ENCODE measurements around the gene PCSK5. TPM values are rescaled to one million over a fixed set of nuclear protein-coding genes. Genes with fewer than 3 reads are reported as not detected.

The PCSK5 gene
- polyA plus RNA-seq, 1 donor (not counting 4 experiments of a cell fraction or from before 2014, with no cell fraction given): 1.9 TPM

DNA sequence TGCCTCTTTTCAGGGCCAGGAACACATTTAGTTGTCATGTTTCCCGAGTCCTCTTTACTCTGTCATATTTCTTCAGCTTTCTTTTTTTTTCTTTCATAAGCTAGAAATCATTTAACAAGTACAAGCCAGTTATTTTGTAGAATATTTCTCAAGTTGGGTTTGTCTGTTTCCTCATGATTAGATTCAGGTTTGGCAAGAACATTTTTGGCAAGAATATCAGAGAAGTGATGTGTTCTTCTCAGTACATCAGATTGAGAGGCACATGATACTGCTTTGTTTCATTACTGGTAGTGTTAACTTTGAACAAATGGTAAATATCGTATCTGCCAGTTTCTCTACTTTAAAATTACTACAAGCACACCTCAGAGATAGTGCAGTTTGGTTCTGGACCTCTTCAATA, 45.1 kb downstream of the PCSK5 start:
- Histone ChIP-seq H3K4me1 (ENCODE audit: control insufficient read depth, extremely low read depth, insufficient read depth, low read length) (peaks cover 6% of the 10 kb centered on the region), H3K9me3 (ENCODE audit: control insufficient read depth, low read depth, low read length) (no peaks in the 10 kb centered on the region), H3K27ac (ENCODE audit: control insufficient read depth, insufficient read depth, low read length) (no peak overlapping the region), H2AFZ (ENCODE audit: control insufficient read depth, low read length) (no peak overlapping the region), H3K4me3 (ENCODE audit: control insufficient read depth in 2 of 3, extremely low read depth in 1 of 3, insufficient read depth in 2 of 3, low read depth in 1 of 3, low read length in 3 of 3) (no peak overlapping the region), H3K79me2 (ENCODE audit: control insufficient read depth, insufficient read depth, low read length) (no peaks in the 10 kb centered on the region), H3K4me2 (ENCODE audit: control insufficient read depth, extremely low read depth, insufficient read depth, low read depth, low read length) (no peak overlapping the region), H3K9me1 (ENCODE audit: control insufficient read depth, extremely low read depth, insufficient read depth, low read length) (no peaks in the 10 kb centered on the region), H3K9ac (ENCODE audit: control insufficient read depth, extremely low read depth, insufficient read depth, low read length) (no peak overlapping the region), H4K20me1 (ENCODE audit: control insufficient read depth, extremely low read depth, insufficient read depth, low read length) (no peaks in the 10 kb centered on the region), H3K27me3 (ENCODE audit: control insufficient read depth, extremely low read depth, insufficient read depth, low read length) (no peaks in the 10 kb centered on the region), H3K36me3 (ENCODE audit: control insufficient read depth in 2 of 2, extremely low read depth in 1 of 2, insufficient read depth in 2 of 2, low read length in 2 of 2) (no peaks in the 10 kb centered on the region)
- FAIRE-seq (no peak), DNase-seq (ENCODE audit: low read depth, low spot score) (no peak)
- dilution Hi-C loops (cut with MboI; ENCODE audit: extremely low pct_ligation_motif_present, low sequenced_read_pairs): no loop called here
- TF ChIP-seq, protein P1, sequence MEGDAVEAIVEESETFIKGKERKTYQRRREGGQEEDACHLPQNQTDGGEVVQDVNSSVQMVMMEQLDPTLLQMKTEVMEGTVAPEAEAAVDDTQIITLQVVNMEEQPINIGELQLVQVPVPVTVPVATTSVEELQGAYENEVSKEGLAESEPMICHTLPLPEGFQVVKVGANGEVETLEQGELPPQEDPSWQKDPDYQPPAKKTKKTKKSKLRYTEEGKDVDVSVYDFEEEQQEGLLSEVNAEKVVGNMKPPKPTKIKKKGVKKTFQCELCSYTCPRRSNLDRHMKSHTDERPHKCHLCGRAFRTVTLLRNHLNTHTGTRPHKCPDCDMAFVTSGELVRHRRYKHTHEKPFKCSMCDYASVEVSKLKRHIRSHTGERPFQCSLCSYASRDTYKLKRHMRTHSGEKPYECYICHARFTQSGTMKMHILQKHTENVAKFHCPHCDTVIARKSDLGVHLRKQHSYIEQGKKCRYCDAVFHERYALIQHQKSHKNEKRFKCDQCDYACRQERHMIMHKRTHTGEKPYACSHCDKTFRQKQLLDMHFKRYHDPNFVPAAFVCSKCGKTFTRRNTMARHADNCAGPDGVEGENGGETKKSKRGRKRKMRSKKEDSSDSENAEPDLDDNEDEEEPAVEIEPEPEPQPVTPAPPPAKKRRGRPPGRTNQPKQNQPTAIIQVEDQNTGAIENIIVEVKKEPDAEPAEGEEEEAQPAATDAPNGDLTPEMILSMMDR (optimal IDR thresholded peaks at IDR 0.05 in 1 of 3, IDR thresholded peaks at IDR 0.05 in 1 of 3, conservative IDR thresholded peaks at IDR 0.05 in 1 of 3; ENCODE audit: extremely low read depth in 1 of 3, insufficient read depth in 2 of 3, low read length in 3 of 3): no peak
- TF ChIP-seq EZH2 (IDR thresholded peaks at IDR 0.05; ENCODE audit: low read length): no peak

DNA sequence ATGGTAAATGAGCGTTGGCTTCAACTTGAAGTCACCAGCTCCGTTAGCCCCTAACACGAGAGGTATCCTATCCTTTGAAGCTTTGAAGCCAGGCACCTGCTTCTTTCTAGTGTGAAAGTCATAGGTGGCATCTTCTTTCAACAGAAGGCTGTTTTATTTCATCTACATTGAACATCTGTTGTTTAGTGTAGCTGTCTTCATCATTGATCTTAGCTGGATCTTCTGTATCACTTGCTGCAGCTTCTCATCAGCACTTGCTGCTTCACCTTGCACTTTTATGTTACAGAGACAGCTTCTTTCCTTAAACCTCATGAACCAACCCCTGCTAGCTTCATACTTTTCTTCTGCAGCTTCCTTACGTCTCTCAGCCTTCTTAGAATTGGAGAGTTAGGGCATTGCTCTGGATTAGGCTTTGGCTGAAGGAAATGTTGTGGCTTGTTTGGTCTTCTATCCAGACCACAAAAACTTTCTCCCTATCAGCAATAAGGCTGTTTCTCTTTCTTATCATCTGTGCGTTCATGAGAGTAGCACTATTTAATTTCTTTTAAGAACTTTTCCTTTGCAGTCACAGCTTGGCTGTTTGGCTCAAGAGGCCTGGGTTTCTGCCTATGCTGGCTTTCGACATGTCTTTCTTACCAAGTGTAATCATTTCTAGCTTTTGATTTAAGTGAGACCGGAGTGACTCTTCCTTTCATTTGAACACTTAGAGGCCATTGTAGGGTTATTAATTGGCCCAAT, 47.2 kb downstream of the PCSK5 start:
- no peak overlapping the region for H3K27ac ChIP-seq (ENCODE audit: control insufficient read depth, insufficient read depth, low read length)
- no peak for FAIRE-seq
- H3K4me3 ChIP-seq (ENCODE audit: control insufficient read depth in 2 of 3, extremely low read depth in 1 of 3, insufficient read depth in 2 of 3, low read depth in 1 of 3, low read length in 3 of 3): no peak overlapping the region
- no peaks in the 10 kb centered on the region for H3K27me3 ChIP-seq (ENCODE audit: control insufficient read depth, extremely low read depth, insufficient read depth, low read length)
- H3K36me3 ChIP-seq (ENCODE audit: control insufficient read depth in 2 of 2, extremely low read depth in 1 of 2, insufficient read depth in 2 of 2, low read length in 2 of 2): no peaks in the 10 kb centered on the region
- no peak for TF ChIP-seq EZH2 (IDR thresholded peaks at IDR 0.05; ENCODE audit: low read length)
- no peaks in the 10 kb centered on the region for H3K9me1 ChIP-seq (ENCODE audit: control insufficient read depth, extremely low read depth, insufficient read depth, low read length)
- H3K9ac ChIP-seq (ENCODE audit: control insufficient read depth, extremely low read depth, insufficient read depth, low read length): no peak overlapping the region
- no peaks in the 10 kb centered on the region for H4K20me1 ChIP-seq (ENCODE audit: control insufficient read depth, extremely low read depth, insufficient read depth, low read length)
- no peak for DNase-seq (ENCODE audit: low read depth, low spot score)
- no peaks in the 10 kb centered on the region for H3K9me3 ChIP-seq (ENCODE audit: control insufficient read depth, low read depth, low read length)
- dilution Hi-C loops (cut with MboI; ENCODE audit: extremely low pct_ligation_motif_present, low sequenced_read_pairs): no loop called here
- H3K79me2 ChIP-seq (ENCODE audit: control insufficient read depth, insufficient read depth, low read length): no peaks in the 10 kb centered on the region
- no peak overlapping the region for H3K4me2 ChIP-seq (ENCODE audit: control insufficient read depth, extremely low read depth, insufficient read depth, low read depth, low read length)
- H2AFZ ChIP-seq (ENCODE audit: control insufficient read depth, low read length): no peak overlapping the region
- H3K4me1 ChIP-seq (ENCODE audit: control insufficient read depth, extremely low read depth, insufficient read depth, low read length): peaks cover 6% of the 10 kb centered on the region

DNA sequence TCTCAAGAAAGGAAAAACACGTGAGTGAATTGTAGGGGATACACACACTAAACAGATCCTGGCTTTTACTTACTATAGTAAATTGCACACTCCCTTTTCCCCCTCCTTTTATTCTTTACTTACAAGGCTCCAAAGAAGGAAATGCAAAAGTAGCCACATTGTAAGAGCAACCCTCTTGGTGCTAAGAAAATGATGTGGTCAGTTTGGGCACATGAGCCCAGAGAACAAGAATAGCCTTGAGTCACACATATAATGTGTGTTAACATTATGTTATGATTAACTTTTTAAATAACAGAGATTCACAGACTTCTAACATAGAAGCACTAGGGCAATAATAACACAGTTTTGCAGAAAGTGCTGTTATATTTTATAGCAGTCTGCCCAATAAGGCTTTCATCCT, 48.5 kb downstream of the PCSK5 start:
- H3K9me3 ChIP-seq (ENCODE audit: control insufficient read depth, low read depth, low read length): no peaks in the 10 kb centered on the region
- H3K36me3 ChIP-seq (ENCODE audit: control insufficient read depth in 2 of 2, extremely low read depth in 1 of 2, insufficient read depth in 2 of 2, low read length in 2 of 2): no peaks in the 10 kb centered on the region
- no peak overlapping the region for H2AFZ ChIP-seq (ENCODE audit: control insufficient read depth, low read length)
- no peaks in the 10 kb centered on the region for H3K9me1 ChIP-seq (ENCODE audit: control insufficient read depth, extremely low read depth, insufficient read depth, low read length)
- DNase-seq (ENCODE audit: low read depth, low spot score) (no peak), FAIRE-seq (no peak)
- no peaks in the 10 kb centered on the region for H3K27me3 ChIP-seq (ENCODE audit: control insufficient read depth, extremely low read depth, insufficient read depth, low read length)
- no peak overlapping the region for H3K4me3 ChIP-seq (ENCODE audit: control insufficient read depth in 2 of 3, extremely low read depth in 1 of 3, insufficient read depth in 2 of 3, low read depth in 1 of 3, low read length in 3 of 3)
- no peaks in the 10 kb centered on the region for H3K79me2 ChIP-seq (ENCODE audit: control insufficient read depth, insufficient read depth, low read length)
- no peaks in the 10 kb centered on the region for H4K20me1 ChIP-seq (ENCODE audit: control insufficient read depth, extremely low read depth, insufficient read depth, low read length)
- H3K27ac ChIP-seq (ENCODE audit: control insufficient read depth, insufficient read depth, low read length): no peak overlapping the region
- TF ChIP-seq, protein P1 (optimal IDR thresholded peaks at IDR 0.05 in 1 of 3, IDR thresholded peaks at IDR 0.05 in 1 of 3, conservative IDR thresholded peaks at IDR 0.05 in 1 of 3; ENCODE audit: extremely low read depth in 1 of 3, insufficient read depth in 2 of 3, low read length in 3 of 3): no peak
- TF ChIP-seq EZH2 (IDR thresholded peaks at IDR 0.05; ENCODE audit: low read length): no peak
- dilution Hi-C loops (cut with MboI; ENCODE audit: extremely low pct_ligation_motif_present, low sequenced_read_pairs): no loop called here
- H3K4me1 ChIP-seq (ENCODE audit: control insufficient read depth, extremely low read depth, insufficient read depth, low read length): peaks cover 6% of the 10 kb centered on the region
- no peak overlapping the region for H3K9ac ChIP-seq (ENCODE audit: control insufficient read depth, extremely low read depth, insufficient read depth, low read length)
- no peak overlapping the region for H3K4me2 ChIP-seq (ENCODE audit: control insufficient read depth, extremely low read depth, insufficient read depth, low read depth, low read length)
